Fibroblast of peridontal ligament (primary cell): Measurements from ENCODE around the gene DCTPP1.
A peak's percentile ranks its signal among the peaks of the same experiment; 100 is the strongest.
"Not testable (repeated sequence)": the region's sequence is repeated elsewhere in the genome, so short reads cannot be mapped to it uniquely, and the experiment has no call there.

ENCODE experiments used
- DNase-seq: peaks from one replicate; pipeline ENCODE4 v3.0.0-alpha.2; 2010; ENCODE audit errors: extremely low read depth

Gene DCTPP1

GRCh38 chr16:30429678-30430427 is at the start of gene DCTPP1:
Gene DCTPP1 (minus strand): TSS chr16:30430030. CDS start chr16:30429980, 50 bp downstream.
- DNase-seq = peak; percentile 96

GRCh38 chr16:30478766-30479478 is 49.1 kb upstream of the DCTPP1 start:
- no peak for DNase-seq

GRCh38 chr16:30477773-30478172 is 47.9 kb upstream of the DCTPP1 start:
- not testable (repeated sequence) for DNase-seq

GRCh38 chr16:30476991-30477390 is 47.2 kb upstream of the DCTPP1 start:
- no peak for DNase-seq

GRCh38 chr16:30474684-30475083 is 44.9 kb upstream of the DCTPP1 start:
- no peak for DNase-seq

GRCh38 chr16:30474074-30474452 is 44.2 kb upstream of the DCTPP1 start:
- DNase-seq = no peak

- no peak for DNase-seq
Measured at GRCh38 chr16:30473231-30474073, 43.6 kb upstream of the DCTPP1 start.

- DNase-seq = no peak
Measured at GRCh38 chr16:30472328-30472942, 42.6 kb upstream of the DCTPP1 start, which contains the start of gene ITGAL. Gene ITGAL (plus strand): TSS chr16:30472742. CDS start chr16:30472838, 96 bp downstream.

GRCh38 chr16:30470632-30470995 is 40.8 kb upstream of the DCTPP1 start:
- DNase-seq = no peak

GRCh38 chr16:30470170-30470512 is 40.3 kb upstream of the DCTPP1 start:
- DNase-seq = no peak

GRCh38 chr16:30464078-30464477 is 34.2 kb upstream of the DCTPP1 start:
- no peak for DNase-seq

GRCh38 chr16:30461426-30461825 is 31.6 kb upstream of the DCTPP1 start:
- DNase-seq = not testable (repeated sequence)

- no peak for DNase-seq
Measured at GRCh38 chr16:30459456-30459855, 29.6 kb upstream of the DCTPP1 start.

- no peak for DNase-seq
Measured at GRCh38 chr16:30458561-30459394, 28.9 kb upstream of the DCTPP1 start.

GRCh38 chr16:30457743-30458560 is 28.1 kb upstream of the DCTPP1 start:
- no peak for DNase-seq

GRCh38 chr16:30457256-30457655 is 27.4 kb upstream of the DCTPP1 start:
- DNase-seq = no peak

- DNase-seq = no peak
Measured at GRCh38 chr16:30456302-30456701, 26.5 kb upstream of the DCTPP1 start.

GRCh38 chr16:30452709-30453580 is 23.1 kb upstream of the DCTPP1 start:
- not testable (repeated sequence) for DNase-seq

- no peak for DNase-seq
Measured at GRCh38 chr16:30449116-30449435, 19.2 kb upstream of the DCTPP1 start.
